ENCODE data around the gene ATG9B. TPM values are rescaled to one million over a fixed set of nuclear protein-coding genes. Genes with fewer than 3 reads are reported as not detected.

Gene ATG9B
- total RNA-seq, 4 donors from 2014 or later: not detected

DNA sequence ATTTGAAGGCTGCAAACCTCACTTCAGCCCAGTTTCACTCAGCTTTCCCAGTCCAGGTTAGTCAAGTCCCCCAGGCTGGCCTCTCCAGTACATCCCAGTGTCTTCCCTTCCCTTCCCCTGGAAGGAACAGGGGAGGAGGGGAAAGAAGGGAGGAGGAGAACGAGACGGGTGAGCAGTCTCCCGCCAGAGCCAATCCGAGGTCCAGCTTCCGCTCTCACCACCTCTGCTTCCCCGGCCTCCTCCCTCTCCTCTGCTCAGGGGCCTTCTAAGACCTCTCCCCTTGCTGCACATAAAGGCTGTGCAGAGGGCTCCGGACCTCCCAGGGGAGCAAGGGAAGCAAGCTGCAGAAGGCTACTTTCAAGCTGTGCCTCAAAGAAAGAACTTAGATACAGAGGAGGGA lies 4.1 kb downstream of the ATG9B start:
- TF ChIP-seq, protein P1, sequence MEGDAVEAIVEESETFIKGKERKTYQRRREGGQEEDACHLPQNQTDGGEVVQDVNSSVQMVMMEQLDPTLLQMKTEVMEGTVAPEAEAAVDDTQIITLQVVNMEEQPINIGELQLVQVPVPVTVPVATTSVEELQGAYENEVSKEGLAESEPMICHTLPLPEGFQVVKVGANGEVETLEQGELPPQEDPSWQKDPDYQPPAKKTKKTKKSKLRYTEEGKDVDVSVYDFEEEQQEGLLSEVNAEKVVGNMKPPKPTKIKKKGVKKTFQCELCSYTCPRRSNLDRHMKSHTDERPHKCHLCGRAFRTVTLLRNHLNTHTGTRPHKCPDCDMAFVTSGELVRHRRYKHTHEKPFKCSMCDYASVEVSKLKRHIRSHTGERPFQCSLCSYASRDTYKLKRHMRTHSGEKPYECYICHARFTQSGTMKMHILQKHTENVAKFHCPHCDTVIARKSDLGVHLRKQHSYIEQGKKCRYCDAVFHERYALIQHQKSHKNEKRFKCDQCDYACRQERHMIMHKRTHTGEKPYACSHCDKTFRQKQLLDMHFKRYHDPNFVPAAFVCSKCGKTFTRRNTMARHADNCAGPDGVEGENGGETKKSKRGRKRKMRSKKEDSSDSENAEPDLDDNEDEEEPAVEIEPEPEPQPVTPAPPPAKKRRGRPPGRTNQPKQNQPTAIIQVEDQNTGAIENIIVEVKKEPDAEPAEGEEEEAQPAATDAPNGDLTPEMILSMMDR (IDR thresholded peaks at IDR 0.05; ENCODE audit: low read depth): no peak

DNA sequence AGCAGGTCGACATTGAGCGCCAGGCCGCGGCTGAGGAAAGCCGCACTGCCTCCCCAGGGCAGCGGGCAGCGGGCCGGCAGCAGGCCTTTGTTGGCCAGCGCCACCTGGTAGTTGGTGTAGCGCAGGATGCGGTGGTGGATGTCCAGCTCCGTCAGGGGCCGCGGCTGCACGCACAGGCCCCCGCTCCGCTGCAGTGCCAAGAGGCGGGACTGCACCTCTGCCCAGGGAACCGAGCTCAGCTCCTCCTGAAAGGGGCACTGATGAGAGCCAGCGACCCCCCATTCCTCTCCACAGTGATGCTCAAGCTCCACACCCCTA lies 5.2 kb downstream of the ATG9B start:
- TF ChIP-seq, protein P1 (IDR thresholded peaks at IDR 0.05; ENCODE audit: low read depth): no peak

GRCh38 chr7:151018421-151019129 lies 5.7 kb downstream of the ATG9B start:
- TF ChIP-seq, protein P1 (IDR thresholded peaks at IDR 0.05; ENCODE audit: low read depth): no peak

- TF ChIP-seq, protein P1 (IDR thresholded peaks at IDR 0.05; ENCODE audit: low read depth): no peak
Measured at GRCh38 chr7:151017953-151018420, 6.3 kb downstream of the ATG9B start.

GRCh38 chr7:151017370-151017952 lies 6.8 kb downstream of the ATG9B start:
- TF ChIP-seq, protein P1 (IDR thresholded peaks at IDR 0.05; ENCODE audit: low read depth): no peak

DNA sequence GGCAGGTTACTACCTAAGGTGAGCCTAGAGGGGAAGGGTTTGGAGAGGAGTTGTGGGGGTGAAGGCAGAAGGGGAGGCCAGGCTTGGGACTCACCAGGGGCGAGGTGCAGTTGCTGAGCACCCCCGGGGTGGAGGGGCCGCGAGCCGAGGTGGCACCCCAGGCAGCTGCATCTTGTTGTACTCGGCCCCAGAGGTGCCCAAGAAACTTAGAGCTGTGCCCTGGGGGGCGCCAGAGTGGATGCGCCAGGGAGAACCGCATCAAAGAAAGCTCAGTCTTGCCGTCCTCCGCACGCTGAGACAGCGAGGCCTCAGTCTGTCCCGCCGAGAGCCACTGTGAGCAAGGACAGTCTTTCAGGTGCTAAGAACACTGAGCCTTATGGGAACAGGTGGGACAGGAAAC lies 7.4 kb downstream of the ATG9B start:
- TF ChIP-seq, protein P1 (IDR thresholded peaks at IDR 0.05; ENCODE audit: low read depth): no peak

GRCh38 chr7:151016505-151016904 lies 7.8 kb downstream of the ATG9B start:
- TF ChIP-seq, protein P1 (IDR thresholded peaks at IDR 0.05; ENCODE audit: low read depth): no peak

Data from subcutaneous adipose tissue (tissue), 4 donors.